ENCODE measurements around the gene YPEL5. TPM values are rescaled to one million over a fixed set of nuclear protein-coding genes. Genes with fewer than 3 reads are reported as not detected.
A peak's percentile ranks its signal among the peaks of the same experiment; 100 is the strongest.

The YPEL5 gene
- total RNA-seq, 1 donor = 102 TPM

DNA sequence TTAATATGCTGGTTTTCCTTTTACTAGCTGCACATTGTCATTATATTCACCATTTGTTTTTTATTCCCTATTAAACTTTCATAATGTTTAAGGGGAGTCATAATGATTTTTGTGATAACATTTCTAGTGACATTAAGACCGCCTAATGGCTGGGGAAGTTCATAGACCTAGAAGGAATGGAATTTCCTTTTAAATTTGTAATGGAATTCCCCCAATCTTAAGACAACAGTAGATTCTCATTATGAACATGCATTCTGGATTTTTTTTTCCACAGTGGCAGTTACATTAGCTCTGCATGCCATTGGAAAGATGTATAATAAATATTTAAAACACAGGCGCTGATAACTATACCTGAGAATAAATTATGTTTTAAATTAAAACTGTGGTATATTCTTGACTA lies 8.4 kb downstream of the YPEL5 start:
- no peak for TF ChIP-seq CTCF (IDR thresholded peaks at IDR 0.05; ENCODE audit: insufficient read depth, low read length)
- peak; percentile 9 for DNase-seq (ENCODE audit: low read depth)

DNA sequence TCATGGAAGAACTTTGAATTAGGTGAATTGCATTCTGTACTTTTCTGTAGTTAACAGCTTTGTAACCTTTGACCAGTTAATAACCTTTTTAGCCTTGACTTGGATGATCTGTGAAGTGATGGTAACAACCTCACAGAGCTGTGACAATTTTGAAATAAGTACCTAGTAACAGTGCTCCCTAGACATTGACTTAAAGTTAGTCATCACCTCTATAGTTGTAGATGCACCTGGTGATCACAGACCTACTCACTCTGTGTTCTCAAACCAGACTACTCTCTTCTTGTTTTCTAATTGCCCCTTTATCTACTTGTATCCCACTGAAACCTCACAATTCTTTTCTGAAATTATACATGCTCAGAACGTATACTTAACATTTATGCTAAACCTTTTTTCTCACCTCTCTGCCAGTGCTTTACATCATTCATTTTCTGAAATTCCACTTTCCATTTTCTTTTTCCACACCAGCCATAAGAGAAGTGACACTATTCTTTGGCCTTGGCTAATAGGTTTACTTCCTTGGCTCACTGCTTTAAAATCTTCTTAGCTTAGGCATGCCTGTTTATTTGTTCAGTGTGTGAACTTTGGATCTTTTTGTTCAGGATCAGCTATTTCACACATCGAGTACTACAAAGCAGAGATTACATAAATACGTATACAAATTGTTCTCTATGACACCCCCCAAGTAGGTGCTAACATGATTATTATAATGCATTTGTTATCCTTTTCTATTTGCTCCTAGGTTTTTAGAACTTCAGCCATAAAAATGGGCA lies 9.3 kb downstream of the YPEL5 start:
- TF ChIP-seq CTCF (IDR thresholded peaks at IDR 0.05; ENCODE audit: insufficient read depth, low read length) = no peak
- no peak for DNase-seq (ENCODE audit: low read depth)
- H3K4me3 ChIP-seq (ENCODE audit: low read depth, low read length) = no peak overlapping the region

More for the DNA sequence above, 8.4 kb downstream of the YPEL5 start:
- H3K4me3 ChIP-seq (ENCODE audit: low read depth, low read length) = no peak overlapping the region

- no peak overlapping the region for H3K4me3 ChIP-seq (ENCODE audit: low read depth, low read length)
- no peak for TF ChIP-seq CTCF (IDR thresholded peaks at IDR 0.05; ENCODE audit: insufficient read depth, low read length)
- DNase-seq (ENCODE audit: low read depth) = no peak
These were observed 10.8 kb downstream of the YPEL5 start for GRCh38 chr2:30157616-30158015.

DNA sequence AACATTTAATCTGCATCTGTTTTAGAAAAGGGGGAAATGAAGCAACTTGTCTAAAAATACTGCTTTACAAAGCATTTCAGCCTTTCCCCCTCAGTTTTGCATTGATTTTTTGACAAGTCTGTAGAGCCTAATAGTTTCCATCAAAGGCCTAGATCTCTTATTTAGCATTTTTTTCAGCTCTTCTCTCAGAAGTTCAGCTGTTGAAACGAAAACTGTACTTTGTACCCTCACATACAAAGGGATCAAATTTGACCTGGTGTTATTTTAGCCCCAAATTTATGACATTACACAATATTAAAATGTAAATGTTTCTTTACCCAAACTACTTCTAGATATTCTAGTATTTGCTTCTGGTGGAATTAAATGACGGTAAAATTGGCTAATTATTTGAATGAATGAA lies 13.0 kb downstream of the YPEL5 start:
- H3K4me3 ChIP-seq (ENCODE audit: low read depth, low read length) = no peak overlapping the region
- no peak for TF ChIP-seq CTCF (IDR thresholded peaks at IDR 0.05; ENCODE audit: insufficient read depth, low read length)
- DNase-seq (ENCODE audit: low read depth) = no peak

- DNase-seq (ENCODE audit: low read depth) = no peak
- no peak for TF ChIP-seq CTCF (IDR thresholded peaks at IDR 0.05; ENCODE audit: insufficient read depth, low read length)
- H3K4me3 ChIP-seq (ENCODE audit: low read depth, low read length) = no peak overlapping the region
These were observed 15.3 kb downstream of the YPEL5 start for GRCh38 chr2:30161929-30162706.

DNA sequence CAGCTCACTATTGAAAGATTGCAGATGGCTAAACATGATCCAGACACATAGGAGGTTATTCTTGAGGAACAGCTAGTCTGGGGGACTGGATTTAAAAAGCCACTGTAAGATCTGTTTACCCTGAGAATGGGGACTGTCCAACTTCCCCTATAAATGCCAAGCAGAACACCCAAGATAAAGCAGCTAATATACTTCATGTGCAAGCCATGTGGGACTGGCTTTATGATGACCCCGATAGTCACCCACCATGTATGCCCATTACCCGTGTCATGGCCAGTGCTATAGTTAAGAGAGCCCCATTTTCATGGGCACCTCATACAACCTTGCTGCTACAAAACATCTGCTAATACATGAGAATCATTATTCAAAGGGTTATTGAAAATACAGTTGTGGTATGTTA lies 16.0 kb downstream of the YPEL5 start:
- no peak for DNase-seq (ENCODE audit: low read depth)

More for the DNA sequence above, 16.0 kb downstream of the YPEL5 start:
- H3K4me3 ChIP-seq (ENCODE audit: low read depth, low read length) = no peak overlapping the region
- no peak for TF ChIP-seq CTCF (IDR thresholded peaks at IDR 0.05; ENCODE audit: insufficient read depth, low read length)
